ENCODE measurements around the gene DNAJA3.

DNAJA3 gene

DNA sequence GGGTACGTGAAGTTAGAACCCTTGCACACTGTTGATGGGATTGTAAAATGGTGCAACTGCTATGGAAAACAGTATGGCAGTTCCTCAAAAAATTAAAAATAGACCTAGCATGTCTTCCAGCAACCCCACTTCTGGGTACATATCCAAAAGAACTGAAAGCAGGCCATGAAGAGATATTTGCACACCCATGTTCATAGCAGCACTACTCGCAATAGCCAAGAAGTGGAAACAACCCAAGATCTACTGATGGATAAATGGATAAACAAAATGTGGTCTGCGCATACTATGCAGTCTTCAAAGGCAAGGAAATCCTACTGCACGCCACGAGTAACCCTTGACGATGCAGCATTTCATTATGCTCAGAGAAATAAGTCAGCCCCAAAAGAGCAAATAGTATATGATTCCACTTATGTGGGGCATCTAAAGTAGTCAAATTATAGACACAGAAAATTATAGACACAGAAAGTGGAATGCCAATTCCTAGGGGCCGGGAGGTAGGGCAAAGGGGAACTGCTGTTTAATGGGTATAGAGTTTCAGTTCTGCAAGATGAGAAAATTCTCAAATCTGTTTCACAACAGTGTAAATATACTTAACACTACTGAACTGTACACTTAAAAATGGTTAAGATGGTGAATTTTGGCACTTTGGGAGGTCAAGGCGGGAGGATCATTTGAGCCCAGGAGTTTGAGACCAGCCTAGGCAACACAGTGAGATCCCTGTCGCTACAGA, 26.5 kb upstream of the DNAJA3 start:
- H3K4me3 ChIP-seq (ENCODE audit: low read depth, low read length) = no peak overlapping the region
- H3K9ac ChIP-seq = no peak overlapping the region
- no peaks in the 10 kb centered on the region for H3K36me3 ChIP-seq (ENCODE audit: control insufficient read depth, insufficient read depth, low read length)
- no peak overlapping the region for H2AFZ ChIP-seq
- TF ChIP-seq, protein P1, sequence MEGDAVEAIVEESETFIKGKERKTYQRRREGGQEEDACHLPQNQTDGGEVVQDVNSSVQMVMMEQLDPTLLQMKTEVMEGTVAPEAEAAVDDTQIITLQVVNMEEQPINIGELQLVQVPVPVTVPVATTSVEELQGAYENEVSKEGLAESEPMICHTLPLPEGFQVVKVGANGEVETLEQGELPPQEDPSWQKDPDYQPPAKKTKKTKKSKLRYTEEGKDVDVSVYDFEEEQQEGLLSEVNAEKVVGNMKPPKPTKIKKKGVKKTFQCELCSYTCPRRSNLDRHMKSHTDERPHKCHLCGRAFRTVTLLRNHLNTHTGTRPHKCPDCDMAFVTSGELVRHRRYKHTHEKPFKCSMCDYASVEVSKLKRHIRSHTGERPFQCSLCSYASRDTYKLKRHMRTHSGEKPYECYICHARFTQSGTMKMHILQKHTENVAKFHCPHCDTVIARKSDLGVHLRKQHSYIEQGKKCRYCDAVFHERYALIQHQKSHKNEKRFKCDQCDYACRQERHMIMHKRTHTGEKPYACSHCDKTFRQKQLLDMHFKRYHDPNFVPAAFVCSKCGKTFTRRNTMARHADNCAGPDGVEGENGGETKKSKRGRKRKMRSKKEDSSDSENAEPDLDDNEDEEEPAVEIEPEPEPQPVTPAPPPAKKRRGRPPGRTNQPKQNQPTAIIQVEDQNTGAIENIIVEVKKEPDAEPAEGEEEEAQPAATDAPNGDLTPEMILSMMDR (IDR thresholded peaks at IDR 0.05) = no peak
- no peak overlapping the region for H3K27ac ChIP-seq
- H3K79me2 ChIP-seq = peaks cover 2% of the 10 kb centered on the region
- H3K4me2 ChIP-seq (ENCODE audit: low read length) = no peak overlapping the region
- H3K4me1 ChIP-seq = no peaks in the 10 kb centered on the region
- no peaks in the 10 kb centered on the region for H3K27me3 ChIP-seq (ENCODE audit: control insufficient read depth, insufficient read depth, low read length)
- H3K9me3 ChIP-seq (ENCODE audit: control insufficient read depth, low read length) = no peaks in the 10 kb centered on the region

DNA sequence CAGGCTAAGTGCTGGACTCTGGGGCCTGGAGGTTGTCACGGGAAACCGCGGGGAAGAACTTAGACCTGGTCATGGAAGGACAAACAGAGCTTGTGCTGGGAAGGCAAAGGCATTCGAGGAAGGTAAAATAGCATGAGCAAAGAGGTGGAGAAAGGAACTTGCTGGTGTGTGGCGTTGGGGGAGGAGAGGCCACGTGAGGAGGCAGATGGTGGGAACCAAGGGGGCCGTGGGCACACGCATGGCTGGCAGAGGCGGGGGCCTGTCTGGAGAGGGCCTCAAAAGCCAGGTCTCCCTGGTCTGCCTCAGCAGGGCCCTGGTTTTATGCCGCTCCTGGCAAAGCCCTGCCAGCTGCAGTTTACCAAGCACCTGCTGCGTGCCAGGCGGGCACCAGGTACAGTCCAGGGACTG, 24.6 kb upstream of the DNAJA3 start:
- TF ChIP-seq, protein P1 (IDR thresholded peaks at IDR 0.05) = no peak
- H3K4me2 ChIP-seq (ENCODE audit: low read length) = no peak overlapping the region
- no peaks in the 10 kb centered on the region for H3K9me3 ChIP-seq (ENCODE audit: control insufficient read depth, low read length)
- H3K27me3 ChIP-seq (ENCODE audit: control insufficient read depth, insufficient read depth, low read length) = no peaks in the 10 kb centered on the region
- H3K79me2 ChIP-seq = peaks cover 2% of the 10 kb centered on the region
- no peak overlapping the region for H3K4me3 ChIP-seq (ENCODE audit: low read depth, low read length)
- no peak overlapping the region for H3K27ac ChIP-seq
- H3K9ac ChIP-seq = no peak overlapping the region
- no peaks in the 10 kb centered on the region for H3K4me1 ChIP-seq
- no peaks in the 10 kb centered on the region for H3K36me3 ChIP-seq (ENCODE audit: control insufficient read depth, insufficient read depth, low read length)
- no peak overlapping the region for H2AFZ ChIP-seq

DNA sequence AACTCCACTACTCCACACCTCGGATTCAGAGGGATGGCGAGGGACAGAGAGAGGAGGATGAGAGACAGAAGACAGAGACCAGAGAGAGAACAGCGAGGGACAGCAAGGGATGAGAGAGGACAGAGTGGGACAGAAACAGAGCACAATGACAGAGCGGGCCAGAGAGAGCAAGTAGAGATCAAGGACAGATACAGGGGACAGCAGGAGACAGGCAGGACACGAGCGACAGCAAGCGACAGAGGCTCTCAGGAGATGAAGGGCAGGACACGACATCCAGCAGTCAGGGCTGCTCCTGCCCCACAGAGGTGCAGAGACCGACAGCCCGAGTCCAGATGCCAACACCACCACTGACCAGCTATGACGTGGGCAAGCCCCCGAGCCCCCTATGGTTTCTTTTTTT, 24.2 kb upstream of the DNAJA3 start:
- H3K27me3 ChIP-seq (ENCODE audit: control insufficient read depth, insufficient read depth, low read length) = no peaks in the 10 kb centered on the region
- no peak overlapping the region for H3K4me3 ChIP-seq (ENCODE audit: low read depth, low read length)
- H3K9ac ChIP-seq = no peak overlapping the region
- H3K27ac ChIP-seq = no peak overlapping the region
- H3K9me3 ChIP-seq (ENCODE audit: control insufficient read depth, low read length) = no peaks in the 10 kb centered on the region
- peaks cover 2% of the 10 kb centered on the region for H3K79me2 ChIP-seq
- H3K4me2 ChIP-seq (ENCODE audit: low read length) = no peak overlapping the region
- H3K4me1 ChIP-seq = no peaks in the 10 kb centered on the region
- H2AFZ ChIP-seq = no peak overlapping the region
- TF ChIP-seq, protein P1 (IDR thresholded peaks at IDR 0.05) = no peak
- H3K36me3 ChIP-seq (ENCODE audit: control insufficient read depth, insufficient read depth, low read length) = no peaks in the 10 kb centered on the region

DNA sequence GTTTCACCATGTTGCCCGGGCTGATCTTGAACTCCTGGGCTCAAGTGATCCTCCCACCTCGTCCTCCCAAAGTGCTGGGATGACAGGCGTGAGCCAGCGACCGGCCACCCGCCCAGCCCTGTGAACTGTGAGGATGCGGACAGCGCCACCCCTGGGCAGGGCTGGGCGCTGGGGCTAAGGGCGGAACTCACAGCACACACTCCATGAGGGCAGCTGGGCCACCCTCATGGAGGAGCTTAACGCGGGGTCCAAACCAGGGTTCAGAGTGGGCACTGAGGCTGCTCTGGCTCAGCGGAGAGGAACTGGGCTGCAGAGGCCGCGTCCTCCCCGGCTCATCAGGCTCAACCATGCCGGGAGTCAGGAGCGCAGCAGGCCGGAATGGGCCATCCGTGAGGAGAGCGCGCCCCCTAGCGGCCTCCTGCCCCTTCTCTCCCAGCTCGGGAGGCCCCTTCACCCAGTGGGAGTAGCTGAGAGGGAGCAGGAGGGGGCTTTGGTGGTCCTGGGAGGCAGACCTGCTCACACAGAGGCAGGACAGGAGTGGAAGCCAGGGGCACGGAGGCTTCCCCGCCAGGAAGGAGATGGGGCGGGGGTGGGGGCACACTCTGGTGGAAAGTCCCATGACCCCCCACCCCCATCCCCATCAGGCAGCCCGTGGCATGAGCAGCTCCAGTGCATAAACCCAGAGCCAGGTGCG, 23.1 kb upstream of the DNAJA3 start:
- Histone ChIP-seq H3K9me3 (ENCODE audit: control insufficient read depth, low read length) (no peaks in the 10 kb centered on the region), H3K36me3 (ENCODE audit: control insufficient read depth, insufficient read depth, low read length) (no peaks in the 10 kb centered on the region), H3K4me1 (no peaks in the 10 kb centered on the region), H3K27me3 (ENCODE audit: control insufficient read depth, insufficient read depth, low read length) (no peaks in the 10 kb centered on the region), H2AFZ (peak overlapping the region; percentile 35), H3K4me3 (ENCODE audit: low read depth, low read length) (no peak overlapping the region), H3K27ac (no peak overlapping the region), H3K79me2 (peaks cover 2% of the 10 kb centered on the region), H3K9ac (no peak overlapping the region), H3K4me2 (ENCODE audit: low read length) (no peak overlapping the region)
- TF ChIP-seq, protein P1 (IDR thresholded peaks at IDR 0.05) = peak; percentile 94
